ENCODE measurements around the gene NPPA.

GRCh38 chr1:11882814-11883538, 35.4 kb upstream of the NPPA start:
- TF ChIP-seq CTCF (IDR thresholded peaks at IDR 0.05): no peak
- TF ChIP-seq POLR2AphosphoS5 (IDR thresholded peaks at IDR 0.05): no peak
- no peak for TF ChIP-seq POLR2A (IDR thresholded peaks at IDR 0.05)

Data from suprapubic skin (tissue), 4 donors.